ENCODE measurements around the gene SDC3. TPM values are rescaled to one million over a fixed set of nuclear protein-coding genes. Genes with fewer than 3 reads are reported as not detected.

SDC3 gene
- total and polyA plus RNA-seq, 2 of the 8 experiments (the other 6 are each of a cell fraction or from before 2014, with no cell fraction given): 7.0 to 27.0 TPM

DNA sequence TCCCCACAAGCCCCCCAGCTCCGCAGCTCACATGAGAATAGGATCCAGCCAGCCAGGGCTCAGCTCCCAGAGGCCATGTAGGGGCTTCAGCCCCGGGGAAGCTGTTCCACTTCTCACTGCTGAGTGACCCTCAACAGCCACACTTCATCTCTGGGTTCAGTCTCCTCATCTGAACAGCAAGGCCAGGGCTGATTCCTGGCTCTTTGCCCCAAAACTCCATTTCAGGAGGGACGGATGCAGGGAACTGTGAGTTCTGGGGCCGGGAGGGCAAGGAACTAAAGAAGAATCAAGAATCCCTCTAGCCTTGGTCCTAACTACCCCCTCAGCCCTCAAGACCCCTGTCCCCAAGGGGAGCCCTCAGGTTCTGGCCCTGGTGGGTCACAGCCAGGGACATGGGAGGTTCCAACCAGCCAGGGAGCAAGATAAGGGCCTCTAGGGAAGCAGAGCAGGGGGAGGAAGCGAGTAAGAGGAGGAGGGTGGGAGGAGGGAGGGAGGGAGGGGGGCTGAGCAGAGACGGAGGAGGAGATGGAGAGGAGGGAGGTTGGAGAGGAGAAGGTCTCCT lies 13.1 kb downstream of the SDC3 start:
- H3K9me3 ChIP-seq (ENCODE audit: insufficient read depth in 2 of 2, low read depth in 1 of 2, low read length in 1 of 2): no peaks in the 10 kb centered on the region
- no peak overlapping the region for H4K8ac ChIP-seq (ENCODE audit: extremely low read depth, insufficient read depth, low read length)
- H2BK15ac ChIP-seq (ENCODE audit: low read length): no peak overlapping the region
- peak overlapping the region; percentile 94; the same call in 1 of the 2 replicates for H2AK5ac ChIP-seq (ENCODE audit: low read depth, low read length)
- 68% methylated on average over 4 of the region's 6 CpGs; no CpG with 5 or more reads in 1 of the 2 experiments for WGBS, 2 experiments (ENCODE audit: extremely low coverage in 1 of 2, insufficient coverage in 1 of 2, insufficient read length in 1 of 2, insufficient replicate concordance in 2 of 2, low coverage in 1 of 2, low lambda C conversion rate in 2 of 2, missing lambda C conversion rate in 1 of 2)
- no peak for FAIRE-seq
- H2BK20ac ChIP-seq (ENCODE audit: low read length): no peak overlapping the region
- H3K4me1 ChIP-seq (replicated peaks in 1 of 4; ENCODE audit: control insufficient read depth in 3 of 4, insufficient read depth in 4 of 4, low read length in 3 of 4): peaks cover 0 to 18% (median 8%) of the 10 kb centered on the region in 4 experiments; a peak in 5 of 7 replicates
- no peak overlapping the region for H3K27ac ChIP-seq (ENCODE audit: low read depth, low read length)
- peak overlapping the region; percentile 8 for H4K91ac ChIP-seq (replicated peaks; ENCODE audit: insufficient read length, low read length)
- ChIA-PET POLR2A (ENCODE audit: partially characterized antibody) (interaction anchor here (0.9 to 2.8 kb wide), 4 partner anchors 9 to 16 kb away, joined by 3 to 8 read pairs (median 4); no protein-coding TSS in a partner anchor), CTCF (ENCODE audit: partially characterized antibody) (interaction anchor here (0.6 to 13.1 kb wide), 9 partner anchors 8 to 171 kb away, joined by 3 to 164 read pairs (median 5); partner anchors contain the start of gene MATN1)
- no peak overlapping the region for H2AFZ ChIP-seq (ENCODE audit: low read length)
- H3K23ac ChIP-seq (ENCODE audit: insufficient read length): no peak overlapping the region
- peaks cover 0 to 3% (median 0%) of the 10 kb centered on the region in 4 experiments; a peak in 1 of 7 replicates for H3K27me3 ChIP-seq (replicated peaks in 1 of 4; ENCODE audit: control insufficient read depth in 3 of 4, extremely low read depth in 1 of 4, insufficient read depth in 3 of 4, low read length in 3 of 4)
- H3K4me2 ChIP-seq (ENCODE audit: insufficient read depth in 1 of 2, low read depth in 2 of 2, low read length in 2 of 2): peak overlapping the region in 1 of 2 experiments; percentile 29; a peak in 1 of 4 replicates
- no peak overlapping the region for H3K56ac ChIP-seq (replicated peaks; ENCODE audit: insufficient read length, low read depth, low read length)
- H3K9ac ChIP-seq (replicated peaks in 1 of 4; ENCODE audit: extremely low read depth in 1 of 4, low read depth in 3 of 4, low read length in 3 of 4): peak overlapping the region in 1 of 4 experiments; percentile 27; a peak in 2 of 7 replicates
- no peaks in the 10 kb centered on the region for H3K36me3 ChIP-seq (ENCODE audit: control insufficient read depth in 2 of 4, insufficient read depth in 4 of 4, low read length in 3 of 4)
- H3K4me3 ChIP-seq (ENCODE audit: extremely low read depth in 1 of 4, insufficient read depth in 2 of 4, low read depth in 3 of 4, low read length in 4 of 4): no peak overlapping the region
- H3K18ac ChIP-seq (ENCODE audit: extremely low read depth, low read length): no peak overlapping the region
- no peak overlapping the region for H2BK12ac ChIP-seq (ENCODE audit: low read depth, low read length)
- peak overlapping the region; percentile 48; the same call in 1 of the 2 replicates for H2BK5ac ChIP-seq (ENCODE audit: low read depth, low read length)
- H2BK120ac ChIP-seq (replicated peaks; ENCODE audit: low read depth, low read length): no peak overlapping the region
- H3K79me2 ChIP-seq (ENCODE audit: control insufficient read depth in 1 of 2, insufficient read depth in 2 of 2, low read length in 2 of 2): peaks cover 0 to 3% of the 10 kb centered on the region in 2 experiments; a peak in 1 of 4 replicates
- H3K79me1 ChIP-seq (ENCODE audit: low read depth, low read length): peaks cover 6% of the 10 kb centered on the region
- H3K14ac ChIP-seq (ENCODE audit: insufficient read length): no peak overlapping the region
- H4K5ac ChIP-seq (ENCODE audit: insufficient read length, low read depth, low read length): no peak overlapping the region
- peaks cover 7% of the 10 kb centered on the region; the same call in 1 of the 2 replicates for H3K23me2 ChIP-seq (ENCODE audit: low read depth, low read length)
- no peak for DNase-seq (ENCODE audit: low read depth in 1 of 2, low spot score in 2 of 2)
- H4K20me1 ChIP-seq (replicated peaks in 1 of 2; ENCODE audit: control insufficient read depth in 1 of 2, insufficient read depth in 2 of 2, low read length in 2 of 2): peaks cover 0 to 23% of the 10 kb centered on the region in 2 experiments
- H3K4ac ChIP-seq (replicated peaks; ENCODE audit: insufficient read length, low read depth, low read length): no peak overlapping the region
- TF ChIP-seq TAF7 (optimal IDR thresholded peaks at IDR 0.05; ENCODE audit: borderline replicate concordance, low read depth, low read length): no peak
- TF ChIP-seq, protein P1, sequence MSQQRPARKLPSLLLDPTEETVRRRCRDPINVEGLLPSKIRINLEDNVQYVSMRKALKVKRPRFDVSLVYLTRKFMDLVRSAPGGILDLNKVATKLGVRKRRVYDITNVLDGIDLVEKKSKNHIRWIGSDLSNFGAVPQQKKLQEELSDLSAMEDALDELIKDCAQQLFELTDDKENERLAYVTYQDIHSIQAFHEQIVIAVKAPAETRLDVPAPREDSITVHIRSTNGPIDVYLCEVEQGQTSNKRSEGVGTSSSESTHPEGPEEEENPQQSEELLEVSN (IDR thresholded peaks at IDR 0.05): no peak
- no peak for TF ChIP-seq POLR2A (IDR thresholded peaks at IDR 0.05; ENCODE audit: control extremely low read depth in 1 of 2, low read depth in 2 of 2, low read length in 2 of 2)
- TF ChIP-seq ZNF274 (IDR thresholded peaks at IDR 0.05; ENCODE audit: borderline replicate concordance, extremely low read depth, low read length): no peak
- TF ChIP-seq CHD2 (IDR thresholded peaks at IDR 0.05; ENCODE audit: low read length): no peak
- no peak for TF ChIP-seq EGR1 (IDR thresholded peaks at IDR 0.05; ENCODE audit: borderline replicate concordance, low read depth, low read length)
- TF ChIP-seq YY1 (IDR thresholded peaks at IDR 0.05; ENCODE audit: low read depth, low read length): no peak
- TF ChIP-seq, protein P2, sequence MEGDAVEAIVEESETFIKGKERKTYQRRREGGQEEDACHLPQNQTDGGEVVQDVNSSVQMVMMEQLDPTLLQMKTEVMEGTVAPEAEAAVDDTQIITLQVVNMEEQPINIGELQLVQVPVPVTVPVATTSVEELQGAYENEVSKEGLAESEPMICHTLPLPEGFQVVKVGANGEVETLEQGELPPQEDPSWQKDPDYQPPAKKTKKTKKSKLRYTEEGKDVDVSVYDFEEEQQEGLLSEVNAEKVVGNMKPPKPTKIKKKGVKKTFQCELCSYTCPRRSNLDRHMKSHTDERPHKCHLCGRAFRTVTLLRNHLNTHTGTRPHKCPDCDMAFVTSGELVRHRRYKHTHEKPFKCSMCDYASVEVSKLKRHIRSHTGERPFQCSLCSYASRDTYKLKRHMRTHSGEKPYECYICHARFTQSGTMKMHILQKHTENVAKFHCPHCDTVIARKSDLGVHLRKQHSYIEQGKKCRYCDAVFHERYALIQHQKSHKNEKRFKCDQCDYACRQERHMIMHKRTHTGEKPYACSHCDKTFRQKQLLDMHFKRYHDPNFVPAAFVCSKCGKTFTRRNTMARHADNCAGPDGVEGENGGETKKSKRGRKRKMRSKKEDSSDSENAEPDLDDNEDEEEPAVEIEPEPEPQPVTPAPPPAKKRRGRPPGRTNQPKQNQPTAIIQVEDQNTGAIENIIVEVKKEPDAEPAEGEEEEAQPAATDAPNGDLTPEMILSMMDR (IDR thresholded peaks at IDR 0.05; ENCODE audit: control extremely low read depth in 1 of 3, insufficient read depth in 1 of 3, low read depth in 1 of 3, low read length in 3 of 3): no peak
- TF ChIP-seq RAD21 (IDR thresholded peaks at IDR 0.05 in 1 of 2, conservative IDR thresholded peaks at IDR 0.05 in 1 of 2; ENCODE audit: low read depth in 2 of 2, low read length in 2 of 2): no peak
